BLaER1 (cell line): ENCODE data around the gene CDK18.
A peak's percentile ranks its signal among the peaks of the same experiment; 100 is the strongest.

Source experiments
- H3K27ac ChIP-seq: shearing (Covaris generic); formaldehyde crosslinking; 2 replicates; pipeline ENCODE4 v1.8.1; 2022
- H3K27me3 ChIP-seq: shearing (Covaris generic); formaldehyde crosslinking; 2 replicates; pipeline ENCODE4 v1.8.1; 2022
- H3K36me3 ChIP-seq: shearing (Covaris generic); formaldehyde crosslinking; 2 replicates; pipeline ENCODE4 v1.8.1; 2022
- H3K4me1 ChIP-seq: shearing (Covaris generic); formaldehyde crosslinking; 2 replicates; pipeline ENCODE4 v1.8.1; 2022
- H3K4me2 ChIP-seq: shearing (Covaris generic); formaldehyde crosslinking; 2 replicates; pipeline ENCODE4 v1.8.1; 2022
- H3K4me3 ChIP-seq: shearing (Covaris generic); formaldehyde crosslinking; 2 replicates; pipeline ENCODE4 v1.8.1; 2022
- H3K9ac ChIP-seq: shearing (Covaris generic); formaldehyde crosslinking; 2 replicates; pipeline ENCODE4 v1.8.1; 2022
- H3K9me3 ChIP-seq: shearing (Covaris generic); formaldehyde crosslinking; 2 replicates; pipeline ENCODE4 v1.8.1; 2022
- H4K20me1 ChIP-seq: shearing (Covaris generic); formaldehyde crosslinking; 2 replicates; pipeline ENCODE4 v1.8.1; 2022
- Cebpa-rat ChIP-seq: shearing (Covaris generic); IDR thresholded peaks from 2 replicates; pipeline ENCODE4 v1.8.1; 2022

Gene CDK18

DNA sequence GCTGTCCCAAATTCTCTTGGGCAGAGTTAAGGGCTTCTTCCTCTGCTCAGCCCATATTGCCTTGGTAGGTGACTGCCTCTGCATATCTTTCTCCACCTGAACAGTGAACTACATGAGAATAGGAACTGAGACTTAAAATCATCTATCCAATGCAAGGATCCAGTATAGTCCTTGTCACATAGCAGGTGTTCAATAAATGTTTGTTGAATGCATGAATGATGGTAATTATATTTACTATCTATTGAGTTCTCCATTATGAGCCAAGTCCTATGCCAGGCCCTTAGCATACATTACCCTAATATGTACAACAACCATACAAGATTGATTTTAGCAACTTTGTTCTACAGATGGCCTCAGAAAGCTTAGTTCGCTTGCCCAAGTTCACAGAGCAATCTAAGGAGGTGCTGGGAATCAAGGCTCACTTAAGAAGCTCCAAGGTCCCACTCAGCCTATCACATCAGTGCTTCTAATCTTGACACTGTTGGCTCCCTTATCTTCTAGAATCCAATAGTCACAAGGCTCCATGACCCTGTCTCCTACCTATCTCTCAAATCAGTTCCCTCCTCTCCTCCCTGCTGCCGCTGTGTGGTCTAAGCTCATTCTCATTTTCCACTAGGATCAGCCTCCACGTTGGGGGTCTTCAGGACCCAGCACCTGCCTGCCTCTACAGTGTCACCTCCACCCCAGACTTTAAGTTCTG lies 2.2 kb upstream of the CDK18 start:
- Histone ChIP-seq H3K9me3 (no peaks in the 10 kb centered on the region), H3K4me3 (no peak overlapping the region), H3K27ac (no peak overlapping the region), H3K4me2 (no peak overlapping the region), H3K27me3 (no peaks in the 10 kb centered on the region), H3K9ac (no peak overlapping the region), H4K20me1 (peaks cover 18% of the 10 kb centered on the region), H3K4me1 (peaks cover 45% of the 10 kb centered on the region), H3K36me3 (no peaks in the 10 kb centered on the region)
- no peak for TF ChIP-seq Cebpa-rat

- Histone ChIP-seq H3K27ac (no peak overlapping the region), H4K20me1 (peaks cover 25% of the 10 kb centered on the region), H3K9ac (no peak overlapping the region), H3K27me3 (no peaks in the 10 kb centered on the region), H3K36me3 (no peaks in the 10 kb centered on the region), H3K4me1 (peaks cover 49% of the 10 kb centered on the region), H3K4me2 (no peak overlapping the region), H3K4me3 (no peak overlapping the region), H3K9me3 (no peaks in the 10 kb centered on the region)
- no peak for TF ChIP-seq Cebpa-rat
Observed at GRCh38 chr1:205502992-205503391, 1.5 kb upstream of the CDK18 start.

- no peak for TF ChIP-seq Cebpa-rat
- Histone ChIP-seq H3K4me1 (peaks cover 49% of the 10 kb centered on the region), H3K9me3 (no peaks in the 10 kb centered on the region), H3K27me3 (no peaks in the 10 kb centered on the region), H3K36me3 (peaks cover 6% of the 10 kb centered on the region; the same call in 1 of the 2 replicates), H3K4me2 (peak overlapping the region; percentile 93), H4K20me1 (peaks cover 46% of the 10 kb centered on the region), H3K9ac (peak overlapping the region; percentile 84), H3K27ac (peak overlapping the region; percentile 80), H3K4me3 (peak overlapping the region; percentile 82)
Observed at GRCh38 chr1:205505076-205505729, 734 bp downstream of the CDK18 start.

GRCh38 chr1:205505791-205506190 lies 1.3 kb downstream of the CDK18 start:
- peak overlapping the region; percentile 82 for H3K4me3 ChIP-seq
- H3K4me2 ChIP-seq: peak overlapping the region; percentile 93

DNA sequence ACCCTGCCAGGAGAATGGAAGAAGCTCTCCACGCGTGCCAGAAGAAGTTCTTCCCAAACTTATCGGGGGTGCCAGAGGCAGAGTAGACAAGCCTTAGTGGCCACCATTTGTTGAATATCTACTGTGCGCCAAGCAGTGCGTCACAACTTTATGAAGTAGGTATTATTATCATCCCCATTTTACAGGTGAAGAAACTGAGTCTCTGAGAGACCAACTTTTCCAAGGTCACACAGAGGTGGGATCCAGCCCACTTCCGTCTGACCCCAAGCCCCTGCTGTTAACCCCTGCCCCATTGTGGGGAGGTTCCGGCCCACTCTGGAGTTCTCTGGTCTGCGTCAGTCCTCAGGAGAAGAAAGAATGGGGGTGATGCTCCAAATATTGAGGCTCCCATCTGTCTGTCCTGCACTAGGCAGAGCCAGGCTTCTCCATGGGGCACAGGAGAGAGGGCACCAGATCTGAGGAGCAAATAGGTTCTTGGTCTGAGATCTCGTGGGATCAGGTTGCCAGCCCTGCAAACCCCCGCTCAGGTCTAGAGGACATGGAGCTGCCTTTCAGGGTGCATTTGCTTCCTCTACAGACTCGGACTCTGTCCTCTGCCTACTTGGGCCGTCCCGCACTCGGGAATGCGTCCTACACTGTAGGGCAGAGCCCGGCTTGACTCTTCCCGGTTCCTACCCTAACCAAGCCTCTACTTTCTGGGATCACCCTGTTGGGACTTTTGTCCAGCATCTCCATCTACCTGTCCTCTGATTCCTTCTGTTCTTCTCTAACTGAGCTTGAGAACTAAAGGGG lies 2.1 kb downstream of the CDK18 start:
- no peak overlapping the region for H3K9ac ChIP-seq
- no peak overlapping the region for H3K4me3 ChIP-seq

More at GRCh38 chr1:205505791-205506190, 1.3 kb downstream of the CDK18 start:
- TF ChIP-seq Cebpa-rat: no peak
- H4K20me1 ChIP-seq: peaks cover 52% of the 10 kb centered on the region
- peaks cover 12% of the 10 kb centered on the region; the same call in 1 of the 2 replicates for H3K36me3 ChIP-seq
- H3K27ac ChIP-seq: no peak overlapping the region
- peaks cover 46% of the 10 kb centered on the region for H3K4me1 ChIP-seq
- H3K27me3 ChIP-seq: no peaks in the 10 kb centered on the region
- no peaks in the 10 kb centered on the region for H3K9me3 ChIP-seq
- H3K9ac ChIP-seq: peak overlapping the region; percentile 84

GRCh38 chr1:205508227-205508714 lies 3.8 kb downstream of the CDK18 start:
- peaks cover 77% of the 10 kb centered on the region for H4K20me1 ChIP-seq
- no peak overlapping the region for H3K9ac ChIP-seq
- peaks cover 14% of the 10 kb centered on the region; the same call in 1 of the 2 replicates for H3K36me3 ChIP-seq
- no peaks in the 10 kb centered on the region for H3K27me3 ChIP-seq
- H3K9me3 ChIP-seq: no peaks in the 10 kb centered on the region
- H3K4me3 ChIP-seq: no peak overlapping the region
- no peak overlapping the region for H3K27ac ChIP-seq
- H3K4me1 ChIP-seq: peaks cover 55% of the 10 kb centered on the region
- no peak overlapping the region for H3K4me2 ChIP-seq
- no peak for TF ChIP-seq Cebpa-rat

More for the DNA sequence above, 2.1 kb downstream of the CDK18 start:
- Histone ChIP-seq H3K27me3 (no peaks in the 10 kb centered on the region), H3K4me1 (peaks cover 41% of the 10 kb centered on the region), H4K20me1 (peaks cover 60% of the 10 kb centered on the region), H3K9me3 (no peaks in the 10 kb centered on the region), H3K36me3 (peaks cover 14% of the 10 kb centered on the region; the same call in 1 of the 2 replicates), H3K27ac (no peak overlapping the region), H3K4me2 (peak overlapping the region; percentile 93)
- TF ChIP-seq Cebpa-rat: no peak

GRCh38 chr1:205510308-205510950 lies 6.0 kb downstream of the CDK18 start:
- TF ChIP-seq Cebpa-rat: no peak
- Histone ChIP-seq H3K27me3 (no peaks in the 10 kb centered on the region), H4K20me1 (peaks cover 98% of the 10 kb centered on the region), H3K4me2 (no peak overlapping the region), H3K36me3 (peaks cover 14% of the 10 kb centered on the region; the same call in 1 of the 2 replicates), H3K9me3 (no peaks in the 10 kb centered on the region), H3K9ac (no peak overlapping the region), H3K4me3 (no peak overlapping the region), H3K4me1 (peaks cover 60% of the 10 kb centered on the region), H3K27ac (no peak overlapping the region)

GRCh38 chr1:205510951-205511330 lies 6.5 kb downstream of the CDK18 start:
- H3K9me3 ChIP-seq: no peaks in the 10 kb centered on the region
- H3K4me1 ChIP-seq: peaks cover 60% of the 10 kb centered on the region
- no peak overlapping the region for H3K4me2 ChIP-seq
- H4K20me1 ChIP-seq: peaks cover 98% of the 10 kb centered on the region
- H3K27ac ChIP-seq: no peak overlapping the region
- no peaks in the 10 kb centered on the region for H3K27me3 ChIP-seq
- no peak for TF ChIP-seq Cebpa-rat
- H3K4me3 ChIP-seq: no peak overlapping the region
- H3K36me3 ChIP-seq: peaks cover 14% of the 10 kb centered on the region; the same call in 1 of the 2 replicates
- no peak overlapping the region for H3K9ac ChIP-seq
